Peyer's patch (tissue), 4 donors: ENCODE results near the gene SIAH3.

Experiments used
- CTCF ChIP-seq, 6 experiments: fragments of 450-650 bp in 4 of 6; fragments of 200-600 bp in 2 of 6; sonication (generic) in 1 of 6; IDR thresholded peaks; one replicate each; pipeline ENCODE4 v1.5.1; 2017 to 2019; ENCODE audit warnings: antibody characterized with exemption in 6 of 6, mild to moderate bottlenecking in 3 of 6, moderate library complexity in 1 of 6
- POLR2A ChIP-seq, 2 donors: fragments of 450-650 bp; IDR thresholded peaks; one replicate each; pipeline ENCODE4 v1.5.1; 2017; ENCODE audit warnings: antibody characterized with exemption in 2 of 2, mild to moderate bottlenecking in 2 of 2, moderate library complexity in 2 of 2

- TF ChIP-seq CTCF (IDR thresholded peaks at IDR 0.05) (no peak), POLR2A (IDR thresholded peaks at IDR 0.05) (no peak)
Measured at GRCh38 chr13:45865414-45865813, 13.9 kb upstream of the SIAH3 start.
